ENCODE data around the gene CRPPA.

- TF ChIP-seq CTCF (IDR thresholded peaks at IDR 0.05) (no peak), POLR2A (IDR thresholded peaks at IDR 0.05) (no peak), POLR2AphosphoS5 (IDR thresholded peaks at IDR 0.05) (peak in 1 of 3 donors; percentile 35), EP300 (IDR thresholded peaks at IDR 0.05) (no peak)
Observed at GRCh38 chr7:16421333-16422102, at the start of gene CRPPA.
